SU-DHL-6 (cell line): ENCODE results near the gene SLC35F4.

Experiments used
- CTCF ChIP-seq: fragments of 200-600 bp; sonication (generic); IDR thresholded peaks from one replicate; pipeline ENCODE4 v1.5.1; 2017; ENCODE audit warnings: antibody characterized with exemption, mild to moderate bottlenecking, low read length, moderate library complexity; ENCODE audit not compliant: insufficient read depth, poor library complexity, severe bottlenecking
- EZH2phosphoT487 ChIP-seq: fragments of 200-600 bp; sonication (generic), shearing (Covaris generic); conservative IDR thresholded peaks from 2 replicates; pipeline ENCODE4 v1.6.1; 2018; ENCODE audit warnings: mild to moderate bottlenecking, antibody characterized with exemption, low read length, moderate library complexity, mixed read lengths

GRCh38 chr14:57637901-57638300 is 228.0 kb downstream of the SLC35F4 start:
- no peak for TF ChIP-seq CTCF
- TF ChIP-seq EZH2phosphoT487, result no peak
